C4-2B (cell line): ENCODE measurements around the gene CEACAM19.

Experiments
- ZFX ChIP-seq: fragments of 450-650 bp; IDR thresholded peaks from 2 replicates; pipeline ENCODE4 v1.6.1; 2017
- TF ChIP-seq, protein P1 (sequence below): fragments of 450-650 bp; conservative IDR thresholded peaks from 2 replicates; pipeline ENCODE4 v1.5.1; 2017; ENCODE audit warnings: mild to moderate bottlenecking

DNA sequence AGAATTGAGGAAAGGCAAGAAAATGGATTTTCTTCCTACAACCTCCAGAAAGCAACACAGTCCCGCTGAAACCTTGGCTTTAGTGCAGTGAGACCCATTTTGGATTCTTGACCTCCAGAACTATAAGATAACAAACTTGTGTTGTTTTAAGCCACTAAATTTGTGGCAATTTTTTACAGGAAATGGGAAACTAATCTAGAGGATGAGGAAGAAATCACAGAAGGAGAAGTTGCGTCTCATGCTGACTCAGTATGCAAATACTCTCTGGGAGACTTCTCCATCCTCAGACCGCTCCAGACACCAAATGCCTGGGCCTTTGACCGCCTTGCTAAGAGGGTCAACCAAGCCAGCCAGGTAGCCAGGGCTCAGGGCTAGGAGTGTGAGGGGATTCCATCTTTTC is 14.6 kb downstream of the CEACAM19 start:
- TF ChIP-seq, protein P1, sequence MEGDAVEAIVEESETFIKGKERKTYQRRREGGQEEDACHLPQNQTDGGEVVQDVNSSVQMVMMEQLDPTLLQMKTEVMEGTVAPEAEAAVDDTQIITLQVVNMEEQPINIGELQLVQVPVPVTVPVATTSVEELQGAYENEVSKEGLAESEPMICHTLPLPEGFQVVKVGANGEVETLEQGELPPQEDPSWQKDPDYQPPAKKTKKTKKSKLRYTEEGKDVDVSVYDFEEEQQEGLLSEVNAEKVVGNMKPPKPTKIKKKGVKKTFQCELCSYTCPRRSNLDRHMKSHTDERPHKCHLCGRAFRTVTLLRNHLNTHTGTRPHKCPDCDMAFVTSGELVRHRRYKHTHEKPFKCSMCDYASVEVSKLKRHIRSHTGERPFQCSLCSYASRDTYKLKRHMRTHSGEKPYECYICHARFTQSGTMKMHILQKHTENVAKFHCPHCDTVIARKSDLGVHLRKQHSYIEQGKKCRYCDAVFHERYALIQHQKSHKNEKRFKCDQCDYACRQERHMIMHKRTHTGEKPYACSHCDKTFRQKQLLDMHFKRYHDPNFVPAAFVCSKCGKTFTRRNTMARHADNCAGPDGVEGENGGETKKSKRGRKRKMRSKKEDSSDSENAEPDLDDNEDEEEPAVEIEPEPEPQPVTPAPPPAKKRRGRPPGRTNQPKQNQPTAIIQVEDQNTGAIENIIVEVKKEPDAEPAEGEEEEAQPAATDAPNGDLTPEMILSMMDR: no peak
- no peak for TF ChIP-seq ZFX
